NOMO-1 (cell line): ENCODE results near the gene DIS3L2.
"Not testable (repeated sequence)": the region's sequence is repeated elsewhere in the genome, so short reads cannot be mapped to it uniquely, and the experiment has no call there.

Experiments used
- DNase-seq, 2 experiments: peaks; one replicate each; lab custom pipeline; 2025; ENCODE audit not compliant: unreplicated experiment in 2 of 2; lab: John Stamatoyannopoulos, UW

The DIS3L2 gene

DNA sequence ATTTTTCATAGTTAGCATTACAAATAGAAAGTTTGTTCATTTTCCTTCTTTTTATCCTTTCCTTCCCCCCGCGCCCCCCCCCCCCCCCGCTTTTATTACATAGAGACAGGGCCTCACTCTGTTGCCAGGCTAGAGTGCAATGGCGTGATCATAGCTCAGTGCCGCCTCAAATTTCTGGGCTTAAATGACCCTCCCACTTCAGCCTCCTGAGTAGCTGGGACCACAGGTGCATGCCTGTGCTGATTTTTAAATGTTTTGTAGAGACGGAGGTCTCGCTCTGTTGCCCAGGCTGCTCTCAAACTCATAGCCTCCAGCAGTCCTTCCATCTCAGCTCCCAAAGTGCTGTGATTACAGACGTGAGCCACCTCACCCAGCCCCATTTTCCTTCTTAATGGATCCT is 325.8 kb downstream of the DIS3L2 start:
- DNase-seq, result no peak

DNA sequence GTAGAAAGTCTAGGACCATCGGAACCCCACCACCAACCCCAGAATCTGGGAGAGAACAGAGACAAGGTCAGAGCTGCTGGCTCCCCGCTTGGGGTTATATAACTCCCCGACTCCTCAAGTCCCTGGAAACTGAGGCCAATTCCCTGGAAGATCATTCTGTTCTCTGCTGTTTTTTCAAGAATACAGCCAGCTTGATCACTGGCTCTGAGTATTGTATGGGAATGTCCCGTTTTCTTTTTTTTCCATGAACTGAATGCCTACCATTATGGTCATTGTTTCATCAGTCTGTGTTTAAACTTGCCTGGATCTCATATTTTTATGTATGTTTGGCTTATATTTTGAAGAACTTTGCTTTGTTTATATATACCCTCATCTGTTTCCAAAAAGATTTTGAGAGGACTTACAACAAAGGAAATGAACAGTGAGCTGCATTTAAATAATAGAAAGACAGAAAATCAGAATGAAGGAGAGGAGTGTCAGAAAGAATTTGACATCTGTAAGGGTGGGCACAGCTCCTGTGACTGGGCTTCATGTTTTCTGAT is 327.0 kb downstream of the DIS3L2 start:
- no peak for DNase-seq

DNA sequence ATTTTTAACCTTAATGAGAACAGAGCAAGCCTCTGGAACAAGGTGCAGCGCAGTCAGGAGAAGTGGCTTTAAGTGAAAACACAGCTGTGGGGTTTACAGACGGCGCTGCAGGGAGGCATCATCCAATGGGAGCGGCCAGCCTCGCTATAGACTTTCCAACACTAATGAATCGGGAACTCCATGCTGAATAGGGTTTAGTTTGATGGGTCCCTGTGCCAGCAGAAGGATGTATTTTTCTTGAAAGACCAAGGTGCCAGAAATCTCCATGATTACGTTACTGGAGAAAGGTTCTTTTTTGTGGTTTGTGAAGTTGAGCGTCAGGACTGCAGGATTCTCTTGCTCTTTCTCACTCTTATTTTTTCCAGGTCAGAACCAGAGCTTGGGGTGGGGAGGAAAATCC is 329.2 kb downstream of the DIS3L2 start:
- DNase-seq, result no peak

GRCh38 chr2:232291343-232291742 is 329.8 kb downstream of the DIS3L2 start:
- no peak for DNase-seq

- peak; percentile 29 to 55 for DNase-seq
Observed at GRCh38 chr2:232292395-232293154, 331.1 kb downstream of the DIS3L2 start.

DNA sequence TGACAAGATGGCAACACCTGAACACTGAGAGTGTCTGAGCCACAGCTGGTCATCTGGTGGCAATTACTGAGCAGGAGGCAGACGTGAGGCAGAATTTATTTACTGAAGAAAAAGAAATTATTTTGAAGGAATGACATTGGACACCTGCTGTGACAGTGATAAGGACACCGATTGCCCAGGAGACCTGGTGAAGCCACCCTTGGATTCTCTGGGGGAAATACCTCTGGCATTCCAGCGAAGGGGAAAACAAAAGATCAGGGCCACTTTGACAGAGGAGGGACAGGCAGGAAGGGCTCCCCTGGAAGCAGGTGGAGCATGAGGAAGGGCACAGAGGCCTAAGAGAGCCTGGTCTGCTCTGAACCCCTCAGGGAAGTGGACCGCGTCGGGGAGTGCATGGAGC is 331.7 kb downstream of the DIS3L2 start:
- no peak for DNase-seq

GRCh38 chr2:232295971-232296370 is 334.5 kb downstream of the DIS3L2 start:
- no peak for DNase-seq

- DNase-seq, result no peak
Observed at GRCh38 chr2:232296776-232297525, 335.4 kb downstream of the DIS3L2 start.

- DNase-seq, result no peak
Observed at GRCh38 chr2:232299084-232299483, 337.6 kb downstream of the DIS3L2 start.

DNA sequence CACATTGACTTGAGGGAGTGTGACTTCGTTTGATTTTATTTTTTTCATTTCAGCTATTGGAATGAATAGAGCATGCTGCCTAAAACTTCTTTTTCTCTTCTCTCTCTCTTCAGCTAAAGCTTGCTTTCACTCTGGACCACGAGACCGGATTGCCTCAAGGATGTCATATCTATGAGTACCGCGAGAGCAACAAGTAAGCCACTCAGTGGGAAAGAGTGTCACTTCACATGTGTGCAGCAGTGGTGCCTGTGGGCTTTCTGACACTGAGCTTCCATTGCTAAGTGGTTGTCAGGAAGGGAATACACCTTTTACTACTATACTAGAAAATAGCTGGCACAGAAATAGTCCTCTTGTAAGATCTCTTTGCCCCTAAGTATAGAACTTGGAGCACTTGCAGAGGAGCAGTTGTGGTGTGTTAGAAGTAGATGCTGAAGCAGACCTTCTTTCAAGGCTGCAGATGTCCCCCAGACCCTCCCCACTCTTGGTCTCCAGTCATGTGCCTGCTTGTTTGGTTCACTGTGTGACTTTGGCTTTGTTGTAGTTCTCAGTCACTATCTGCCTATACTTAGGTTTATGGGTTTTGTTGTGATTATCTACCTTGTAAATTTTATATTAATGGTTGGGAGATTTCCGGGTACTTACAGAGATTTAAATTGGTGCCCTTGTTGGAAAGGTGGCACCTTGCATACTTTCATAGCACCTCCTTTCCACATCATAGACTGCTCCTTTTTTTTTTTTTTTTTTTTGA is 338.6 kb downstream of the DIS3L2 start:
- no peak for DNase-seq

DNA sequence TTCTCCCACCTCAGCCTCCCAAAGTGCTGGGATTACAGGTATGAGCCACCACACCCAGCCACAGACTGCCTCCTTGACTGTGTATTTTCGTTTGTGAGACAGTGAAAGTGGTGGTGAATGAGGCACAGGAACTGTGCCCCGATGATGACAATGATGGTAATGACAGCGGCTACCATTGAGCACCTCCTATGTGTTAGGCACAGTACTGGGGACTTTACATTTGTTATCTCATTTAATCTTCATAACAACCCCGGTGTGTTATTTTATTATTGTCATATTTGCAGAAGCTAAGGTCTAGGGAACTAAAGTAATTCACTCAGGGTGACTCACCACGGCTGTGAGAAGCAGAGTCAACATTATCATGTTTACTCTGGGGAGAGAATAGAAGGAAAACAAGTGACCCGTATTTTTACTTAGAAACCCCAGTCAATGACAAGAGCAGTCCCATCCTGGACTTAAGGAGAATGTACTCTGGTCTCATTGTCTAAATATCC is 339.4 kb downstream of the DIS3L2 start:
- no peak for DNase-seq

DNA sequence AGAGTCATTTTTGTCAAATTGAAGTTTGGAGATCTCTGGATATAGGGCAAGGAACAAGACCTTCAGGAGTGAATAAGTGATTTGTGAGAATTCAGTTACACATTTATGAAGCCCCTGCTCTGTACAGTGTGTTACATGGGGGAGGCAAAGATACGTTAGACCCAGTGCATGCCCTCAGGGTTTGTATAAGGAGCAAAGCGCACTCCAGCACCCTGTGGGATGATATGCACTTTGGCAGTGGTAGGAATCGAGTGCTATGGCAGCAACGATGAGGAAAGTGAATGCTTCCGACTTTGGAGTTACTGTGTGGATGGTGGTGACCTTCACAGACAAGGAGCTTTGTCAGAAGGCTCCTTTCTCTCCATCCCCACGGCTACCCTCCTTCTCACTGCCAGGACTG is 342.7 kb downstream of the DIS3L2 start:
- DNase-seq, result no peak

GRCh38 chr2:232306741-232307305 is 345.3 kb downstream of the DIS3L2 start:
- DNase-seq, result no peak

GRCh38 chr2:232307854-232308253 is 346.3 kb downstream of the DIS3L2 start:
- no peak for DNase-seq

DNA sequence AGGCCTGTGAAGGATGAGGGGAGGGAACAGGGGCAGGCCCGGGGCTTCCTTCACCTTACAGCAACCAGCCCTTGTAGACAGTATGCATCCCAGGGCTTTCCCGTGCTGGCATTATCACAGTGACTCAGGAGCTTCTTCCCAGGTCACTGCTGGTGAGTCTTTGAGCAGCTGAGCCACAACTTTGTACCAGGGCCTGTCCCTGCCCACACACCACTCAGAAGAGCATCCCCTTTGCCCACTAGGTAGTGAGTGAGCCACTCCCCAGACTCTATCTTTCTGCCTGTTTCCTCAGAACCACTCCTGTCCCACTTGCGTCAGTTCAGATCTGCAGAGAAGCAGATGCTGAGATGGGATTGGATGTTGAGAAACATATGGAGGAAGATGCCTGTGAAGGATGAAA is 347.5 kb downstream of the DIS3L2 start:
- no peak for DNase-seq

GRCh38 chr2:232309592-232309991 is 348.1 kb downstream of the DIS3L2 start:
- DNase-seq, result no peak

- DNase-seq, result no peak
Observed at GRCh38 chr2:232310121-232310520, 348.6 kb downstream of the DIS3L2 start.

DNA sequence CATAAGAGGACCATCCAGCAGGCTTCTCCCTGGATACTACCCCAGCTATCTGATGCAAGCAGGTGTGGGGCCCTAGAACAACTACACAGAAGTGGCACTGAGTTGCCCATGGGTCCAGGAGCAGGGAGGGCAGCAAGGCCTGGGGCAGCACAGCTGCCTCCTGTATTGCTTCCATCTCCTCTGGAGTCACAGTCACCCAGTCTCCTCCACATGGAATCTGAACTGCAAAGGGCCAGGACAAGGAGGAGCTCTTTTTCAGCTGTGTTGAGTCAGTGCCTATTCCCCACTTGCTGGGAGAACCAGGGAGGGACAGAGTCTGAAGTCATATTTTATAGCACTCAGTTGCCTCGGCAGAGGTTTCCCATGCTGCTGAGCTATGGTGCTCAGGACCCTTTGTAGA is 349.2 kb downstream of the DIS3L2 start:
- DNase-seq, result no peak

GRCh38 chr2:232313645-232314044 is 352.1 kb downstream of the DIS3L2 start:
- not testable (repeated sequence) for DNase-seq

DNA sequence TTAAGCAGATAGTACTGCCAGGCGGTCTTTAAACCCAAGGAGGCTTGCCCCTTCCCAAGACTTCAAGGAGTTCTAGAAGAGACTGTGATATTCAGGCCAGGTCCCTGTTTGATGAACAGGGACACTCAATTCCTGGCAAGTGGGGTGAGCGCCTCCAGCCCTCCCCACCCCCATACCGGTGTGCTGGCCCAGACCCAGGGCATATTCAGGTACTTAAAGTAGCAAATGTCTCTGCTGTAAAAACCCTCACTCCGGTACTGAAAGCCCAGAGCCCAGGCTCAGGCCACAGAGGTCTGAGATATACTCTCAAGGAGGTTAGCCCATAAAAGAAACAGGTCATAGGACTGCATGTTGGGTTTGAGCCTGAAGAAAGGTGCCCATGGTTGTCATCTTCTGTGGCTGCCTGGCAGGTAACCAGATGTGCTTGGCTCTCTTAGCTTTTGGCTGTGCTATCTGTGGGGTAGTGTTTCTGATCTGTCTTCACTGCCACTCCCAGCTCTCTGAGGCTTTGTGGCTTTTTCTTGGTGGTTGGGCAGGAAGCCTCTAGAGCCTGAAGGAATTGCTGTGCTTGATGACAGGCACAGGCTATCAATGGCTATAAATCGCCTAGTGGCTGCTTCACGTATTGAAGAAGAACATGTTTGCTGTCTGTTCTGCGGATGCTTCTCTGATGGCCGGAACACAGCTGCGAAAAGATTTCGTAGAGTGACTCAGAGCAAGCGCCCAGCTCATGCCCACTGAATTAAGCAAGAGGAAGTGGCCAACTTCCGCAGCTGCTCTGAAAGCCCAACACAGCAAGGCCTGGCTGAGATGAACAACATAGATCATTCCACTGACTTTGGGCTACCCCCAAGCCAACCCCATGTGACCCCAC is 353.8 kb downstream of the DIS3L2 start:
- DNase-seq, result peak; percentile 96 to 97
